GM12865 (cell line): ENCODE results near the gene SERPINB1.
"Not testable (repeated sequence)": the region's sequence is repeated elsewhere in the genome, so short reads cannot be mapped to it uniquely, and the experiment has no call there.

Experiments used
- DNase-seq: peaks from one replicate; pipeline ENCODE4 v3.0.0; 2010; ENCODE audit warnings: low read depth
- H3K4me3 ChIP-seq: 2 replicates; pipeline ENCODE4 v1.5.1; 2011; ENCODE audit warnings: mild to moderate bottlenecking, low read depth, low read length, control low read depth
- TF ChIP-seq, protein P1 (sequence below): IDR thresholded peaks from 2 replicates; pipeline ENCODE4 v1.5.1; 2011; ENCODE audit warnings: low read length, control low read depth, low read depth, inconsistent platforms; ENCODE audit not compliant: insufficient read depth; ENCODE audit errors: missing control alignments

SERPINB1 gene

DNA sequence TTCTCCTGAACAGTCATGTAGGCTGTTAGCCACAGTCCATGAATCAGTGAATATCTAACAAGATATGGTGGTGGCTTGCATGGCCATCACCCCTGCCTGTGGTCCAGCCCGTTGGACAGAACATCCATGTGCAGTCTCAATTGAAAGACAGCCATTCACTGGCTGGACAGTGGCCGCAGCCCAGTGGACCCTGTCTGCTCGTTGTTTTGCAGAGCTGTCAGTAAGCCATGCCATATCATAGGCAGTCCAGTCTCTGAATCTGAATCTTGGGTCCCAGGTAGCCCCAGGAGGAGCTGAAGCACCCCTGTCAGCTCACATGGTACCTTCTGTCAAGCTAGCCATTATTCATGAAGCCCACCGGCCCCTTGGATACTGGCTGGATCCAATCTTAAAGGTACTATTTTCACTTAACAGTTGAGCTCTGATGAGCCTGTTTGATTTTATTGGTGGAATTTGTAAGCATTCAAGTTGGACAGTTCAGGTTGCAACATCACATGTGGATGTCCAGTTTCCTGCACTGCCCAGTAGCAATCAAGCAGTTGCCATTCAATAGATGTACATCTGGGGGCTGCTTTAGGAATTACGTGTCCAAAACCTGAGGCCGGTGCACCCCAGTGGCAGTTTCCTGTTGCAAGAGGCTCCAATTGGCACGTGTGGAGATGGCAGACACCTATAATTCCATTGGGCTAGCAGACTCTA, 37.8 kb downstream of the SERPINB1 start:
- no peak overlapping the region for H3K4me3 ChIP-seq
- TF ChIP-seq, protein P1, sequence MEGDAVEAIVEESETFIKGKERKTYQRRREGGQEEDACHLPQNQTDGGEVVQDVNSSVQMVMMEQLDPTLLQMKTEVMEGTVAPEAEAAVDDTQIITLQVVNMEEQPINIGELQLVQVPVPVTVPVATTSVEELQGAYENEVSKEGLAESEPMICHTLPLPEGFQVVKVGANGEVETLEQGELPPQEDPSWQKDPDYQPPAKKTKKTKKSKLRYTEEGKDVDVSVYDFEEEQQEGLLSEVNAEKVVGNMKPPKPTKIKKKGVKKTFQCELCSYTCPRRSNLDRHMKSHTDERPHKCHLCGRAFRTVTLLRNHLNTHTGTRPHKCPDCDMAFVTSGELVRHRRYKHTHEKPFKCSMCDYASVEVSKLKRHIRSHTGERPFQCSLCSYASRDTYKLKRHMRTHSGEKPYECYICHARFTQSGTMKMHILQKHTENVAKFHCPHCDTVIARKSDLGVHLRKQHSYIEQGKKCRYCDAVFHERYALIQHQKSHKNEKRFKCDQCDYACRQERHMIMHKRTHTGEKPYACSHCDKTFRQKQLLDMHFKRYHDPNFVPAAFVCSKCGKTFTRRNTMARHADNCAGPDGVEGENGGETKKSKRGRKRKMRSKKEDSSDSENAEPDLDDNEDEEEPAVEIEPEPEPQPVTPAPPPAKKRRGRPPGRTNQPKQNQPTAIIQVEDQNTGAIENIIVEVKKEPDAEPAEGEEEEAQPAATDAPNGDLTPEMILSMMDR = no peak
- DNase-seq = no peak

DNA sequence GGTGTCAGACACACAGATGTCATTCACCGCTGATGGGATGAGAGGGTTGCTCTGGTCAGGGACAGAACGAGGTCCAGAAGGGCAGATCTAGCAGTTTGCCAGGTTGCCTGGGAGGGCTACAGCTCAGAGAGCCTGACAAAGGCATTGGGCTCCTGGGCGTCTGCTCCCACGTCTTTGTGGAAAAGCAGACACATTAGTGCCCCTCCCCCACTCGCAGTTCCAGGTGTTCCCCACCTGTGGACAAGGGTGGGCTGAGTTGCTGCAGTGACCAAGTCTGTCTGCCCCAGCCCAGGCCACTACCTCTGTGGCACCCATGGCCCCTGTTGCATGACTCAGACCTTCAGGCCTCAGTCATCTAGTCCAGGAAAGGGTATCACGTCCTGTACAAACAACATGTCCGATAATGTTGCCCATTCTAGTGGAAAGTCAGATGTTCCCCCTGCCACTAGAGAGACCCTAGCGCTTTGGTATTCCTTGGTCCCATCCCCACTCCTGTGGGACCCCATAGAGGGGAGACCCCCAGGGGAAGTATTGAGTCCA, 39.1 kb downstream of the SERPINB1 start:
- no peak for DNase-seq
- H3K4me3 ChIP-seq = no peak overlapping the region
- TF ChIP-seq, protein P1 = no peak

DNA sequence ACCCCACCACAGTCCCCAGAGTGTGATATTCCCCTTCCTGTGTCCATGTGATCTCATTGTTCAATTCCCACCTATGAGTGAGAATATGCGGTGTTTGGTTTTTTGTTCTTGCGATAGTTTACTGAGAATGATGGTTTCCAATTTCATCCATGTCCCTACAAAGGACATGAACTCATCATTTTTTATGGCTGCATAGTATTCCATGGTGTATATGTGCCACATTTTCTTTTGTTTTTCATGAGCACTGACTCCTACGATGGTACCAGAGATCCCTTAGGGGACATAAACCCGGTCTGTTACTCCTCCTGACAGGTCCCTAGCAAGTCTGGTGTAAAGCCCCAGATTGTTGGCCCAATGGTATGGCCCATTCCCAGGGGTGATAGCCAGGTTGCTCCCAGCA, 40.0 kb downstream of the SERPINB1 start:
- not testable (repeated sequence) for DNase-seq, H3K4me3 ChIP-seq

DNA sequence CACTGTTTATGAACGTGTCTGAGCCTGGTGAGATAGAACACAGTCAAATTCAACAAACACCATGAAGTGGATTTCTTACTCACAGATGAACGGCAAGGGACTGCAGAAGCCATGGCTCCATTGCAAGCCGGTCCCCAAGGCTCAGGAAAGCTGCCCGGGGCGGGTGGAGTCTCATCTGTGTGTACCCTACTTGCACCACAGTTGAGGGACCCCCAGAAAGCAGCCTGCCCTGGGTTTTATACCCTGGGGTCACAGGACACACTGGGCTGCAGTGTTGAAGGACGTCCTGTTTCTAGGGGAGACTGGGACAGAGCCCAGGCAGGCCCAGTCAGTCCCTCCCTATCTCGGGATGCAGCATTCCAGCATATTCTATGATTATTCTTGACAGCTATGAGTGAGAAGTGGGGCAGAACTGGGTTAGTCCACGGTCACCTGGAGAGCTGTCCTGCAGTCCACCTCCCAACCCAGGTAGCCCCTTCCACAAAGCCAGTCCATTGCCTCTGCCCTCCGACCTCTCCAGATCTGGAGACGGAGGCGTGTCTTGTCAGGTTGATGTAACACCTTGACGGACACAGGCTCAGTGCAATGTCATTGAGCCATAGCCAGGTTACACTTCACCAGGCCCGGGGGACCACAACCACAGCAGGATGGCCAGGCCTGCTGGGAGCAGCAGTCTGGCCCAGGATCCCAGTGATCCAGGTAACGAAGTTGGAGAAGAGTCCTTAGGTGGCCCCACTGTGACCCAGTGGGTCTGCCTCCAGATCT, 40.9 kb downstream of the SERPINB1 start:
- no peak overlapping the region for H3K4me3 ChIP-seq
- no peak for DNase-seq
- TF ChIP-seq, protein P1 = no peak

DNA sequence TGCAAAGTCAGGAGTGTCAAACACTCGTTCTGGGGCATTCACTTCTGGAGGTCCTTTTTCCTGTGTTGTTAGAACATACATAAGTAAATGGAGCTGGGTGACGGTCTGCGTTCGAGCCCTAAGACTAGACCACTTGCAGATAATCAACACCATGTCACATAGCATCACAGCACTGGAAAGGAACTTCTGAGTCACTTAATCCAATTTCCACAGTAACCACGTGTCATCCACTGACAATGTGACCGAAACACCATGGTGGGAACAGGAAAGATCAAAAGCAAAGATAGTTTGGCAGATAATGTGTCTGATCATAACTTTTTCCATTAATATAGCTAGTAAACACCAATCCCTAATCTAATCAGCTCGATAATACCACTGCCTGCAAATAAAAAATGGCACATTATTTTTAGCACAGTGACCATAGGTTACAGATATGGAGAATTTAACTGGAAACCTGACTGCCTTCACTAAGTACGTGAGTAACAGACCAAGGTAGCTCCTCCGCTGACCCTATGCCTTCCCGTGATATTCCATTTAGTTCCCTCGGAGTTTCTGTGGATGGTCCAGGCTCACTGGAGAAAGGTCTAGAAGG, 41.6 kb downstream of the SERPINB1 start:
- H3K4me3 ChIP-seq = no peak overlapping the region
- no peak for DNase-seq
- TF ChIP-seq, protein P1 = no peak

- TF ChIP-seq, protein P1 = no peak
- no peak overlapping the region for H3K4me3 ChIP-seq
- DNase-seq = no peak
These were observed 43.0 kb downstream of the SERPINB1 start for GRCh38 chr6:2798586-2799134.

- DNase-seq = no peak
- TF ChIP-seq, protein P1 = no peak
- no peak overlapping the region for H3K4me3 ChIP-seq
These were observed 44.1 kb downstream of the SERPINB1 start for GRCh38 chr6:2797564-2798031.
